Measurements from ENCODE around the gene SVOPL.

The SVOPL gene

GRCh38 chr7:138587485-138587884 lies 113.7 kb downstream of the SVOPL start:
- TF ChIP-seq, protein P1, sequence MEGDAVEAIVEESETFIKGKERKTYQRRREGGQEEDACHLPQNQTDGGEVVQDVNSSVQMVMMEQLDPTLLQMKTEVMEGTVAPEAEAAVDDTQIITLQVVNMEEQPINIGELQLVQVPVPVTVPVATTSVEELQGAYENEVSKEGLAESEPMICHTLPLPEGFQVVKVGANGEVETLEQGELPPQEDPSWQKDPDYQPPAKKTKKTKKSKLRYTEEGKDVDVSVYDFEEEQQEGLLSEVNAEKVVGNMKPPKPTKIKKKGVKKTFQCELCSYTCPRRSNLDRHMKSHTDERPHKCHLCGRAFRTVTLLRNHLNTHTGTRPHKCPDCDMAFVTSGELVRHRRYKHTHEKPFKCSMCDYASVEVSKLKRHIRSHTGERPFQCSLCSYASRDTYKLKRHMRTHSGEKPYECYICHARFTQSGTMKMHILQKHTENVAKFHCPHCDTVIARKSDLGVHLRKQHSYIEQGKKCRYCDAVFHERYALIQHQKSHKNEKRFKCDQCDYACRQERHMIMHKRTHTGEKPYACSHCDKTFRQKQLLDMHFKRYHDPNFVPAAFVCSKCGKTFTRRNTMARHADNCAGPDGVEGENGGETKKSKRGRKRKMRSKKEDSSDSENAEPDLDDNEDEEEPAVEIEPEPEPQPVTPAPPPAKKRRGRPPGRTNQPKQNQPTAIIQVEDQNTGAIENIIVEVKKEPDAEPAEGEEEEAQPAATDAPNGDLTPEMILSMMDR (IDR thresholded peaks at IDR 0.05; ENCODE audit: low read depth, low read length), result no peak
- H3K4me3 ChIP-seq (ENCODE audit: low read depth, low read length), result no peak overlapping the region

- no peak overlapping the region for H3K4me3 ChIP-seq (ENCODE audit: low read depth, low read length)
- TF ChIP-seq, protein P1 (IDR thresholded peaks at IDR 0.05; ENCODE audit: low read depth, low read length), result no peak
These were observed 115.7 kb downstream of the SVOPL start for GRCh38 chr7:138585283-138585993.

- no peak overlapping the region for H3K4me3 ChIP-seq (ENCODE audit: low read depth, low read length)
- TF ChIP-seq, protein P1 (IDR thresholded peaks at IDR 0.05; ENCODE audit: low read depth, low read length), result no peak
These were observed 116.5 kb downstream of the SVOPL start for GRCh38 chr7:138584696-138585095.

DNA sequence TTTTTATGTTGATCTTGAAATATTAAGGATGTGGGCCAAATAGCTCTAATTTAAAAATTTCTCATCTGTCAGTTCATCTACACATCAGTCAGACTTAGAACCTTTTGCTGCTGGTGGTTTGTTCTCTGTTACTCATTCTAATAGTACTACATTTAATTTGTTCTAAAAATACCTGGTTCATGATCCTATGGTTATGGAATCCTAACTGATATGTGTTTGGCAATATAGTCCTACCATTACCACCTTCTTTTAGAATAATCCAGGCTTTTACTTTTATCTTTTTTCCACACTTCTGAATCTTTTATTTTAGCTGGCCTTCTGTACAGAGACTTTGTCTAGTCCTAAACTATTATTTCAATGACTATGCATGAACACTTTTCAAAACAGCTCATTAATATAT lies 116.9 kb downstream of the SVOPL start:
- TF ChIP-seq, protein P1 (IDR thresholded peaks at IDR 0.05; ENCODE audit: low read depth, low read length), result no peak
- no peak overlapping the region for H3K4me3 ChIP-seq (ENCODE audit: low read depth, low read length)

- no peak overlapping the region for H3K4me3 ChIP-seq (ENCODE audit: low read depth, low read length)
- TF ChIP-seq, protein P1 (IDR thresholded peaks at IDR 0.05; ENCODE audit: low read depth, low read length), result no peak
These were observed 120.1 kb downstream of the SVOPL start for GRCh38 chr7:138581065-138581464.

DNA sequence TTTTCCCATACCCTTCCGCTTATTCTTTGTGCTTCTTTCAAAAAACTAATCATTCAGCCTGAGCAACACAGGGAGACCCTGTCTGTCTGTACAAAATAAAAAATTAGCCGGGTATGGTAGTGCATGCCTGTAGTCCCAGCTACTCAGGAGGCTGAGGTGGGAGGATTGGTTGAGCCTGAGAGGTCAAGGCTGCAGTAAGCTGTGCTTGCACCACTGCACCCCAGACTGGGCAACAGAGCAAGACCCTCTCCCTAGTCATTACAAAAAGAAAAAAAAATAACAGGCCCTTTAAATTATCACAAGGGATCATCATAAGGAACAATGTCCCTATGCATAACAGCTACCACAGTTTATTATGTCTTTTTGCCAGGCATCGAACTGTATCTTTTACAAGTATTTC lies 121.5 kb downstream of the SVOPL start:
- H3K4me3 ChIP-seq (ENCODE audit: low read depth, low read length), result no peak overlapping the region
- TF ChIP-seq, protein P1 (IDR thresholded peaks at IDR 0.05; ENCODE audit: low read depth, low read length), result no peak

- H3K4me3 ChIP-seq (ENCODE audit: low read depth, low read length), result no peak overlapping the region
- TF ChIP-seq, protein P1 (IDR thresholded peaks at IDR 0.05; ENCODE audit: low read depth, low read length), result no peak
These were observed 122.0 kb downstream of the SVOPL start for GRCh38 chr7:138579136-138579535.
